Endothelial cell of umbilical vein (primary cell): ENCODE results near the gene CYB5D1.

Source experiments
- CTCF ChIP-seq, 2 donors: IDR thresholded peaks; 1 replicate in 1 of 2; 2 replicates in 1 of 2; pipeline ENCODE4 v1.5.1; 2011; ENCODE audit warnings: low read length in 2 of 2, mild to moderate bottlenecking in 2 of 2, moderate library complexity in 2 of 2, control low read depth in 1 of 2, inconsistent platforms in 1 of 2, low read depth in 1 of 2; ENCODE audit not compliant: insufficient read depth in 1 of 2; ENCODE audit errors: extremely low read depth in 1 of 2
- EZH2 ChIP-seq: IDR thresholded peaks from 2 replicates; pipeline ENCODE4 v1.6.1; 2012; ENCODE audit warnings: borderline replicate concordance, low read depth, mild to moderate bottlenecking, moderate library complexity, low read length, inconsistent platforms; ENCODE audit not compliant: severe bottlenecking
- GATA2 ChIP-seq: IDR thresholded peaks from 2 replicates; pipeline ENCODE4 v1.7.0; 2011; ENCODE audit warnings: low read depth, mild to moderate bottlenecking, moderate library complexity, mixed read lengths, low read length; ENCODE audit not compliant: insufficient read length, insufficient read depth
- MAX ChIP-seq: IDR thresholded peaks from 2 replicates; pipeline ENCODE4 v1.6.1; 2011; ENCODE audit not compliant: insufficient read depth, insufficient read length
- MYC ChIP-seq: IDR thresholded peaks from one replicate; pipeline ENCODE4 v1.6.1; 2011; ENCODE audit warnings: mild to moderate bottlenecking, low read depth, low read length
- POLR2A ChIP-seq: IDR thresholded peaks from 2 replicates; pipeline ENCODE4 v1.6.1; 2012; ENCODE audit warnings: low read depth, mild to moderate bottlenecking, control low read depth, low read length
- POLR2AphosphoS5 ChIP-seq: IDR thresholded peaks from 2 replicates; pipeline ENCODE4 v1.6.1; 2012; ENCODE audit warnings: low read depth, mild to moderate bottlenecking, control low read depth, low read length, moderate library complexity; ENCODE audit not compliant: insufficient read depth

- TF ChIP-seq MAX (no peak), POLR2AphosphoS5 (no peak), CTCF (IDR thresholded peaks at IDR 0.05; ENCODE audit: extremely low read depth in 1 of 2, insufficient read depth in 1 of 2, low read depth in 1 of 2, low read length in 2 of 2) (no peak), POLR2A (no peak), EZH2 (no peak), MYC (no peak), GATA2 (no peak)
Measured at GRCh38 chr17:7822126-7822525, 35.7 kb upstream of the CYB5D1 start.
